GM04504 (cell line): Measurements from ENCODE around the gene IRF3.

Experiments used
- DNase-seq: peaks from one replicate; pipeline ENCODE4 v3.0.0-alpha.2; 2012; ENCODE audit warnings: low read depth

Gene IRF3

GRCh38 chr19:49666120-49666444, 425 bp upstream of the IRF3 start:
- no peak for DNase-seq

- DNase-seq = no peak
These were observed 664 bp downstream of the IRF3 start for GRCh38 chr19:49665036-49665350.

- peak; percentile 50 for DNase-seq
These were observed 1.3 kb downstream of the IRF3 start for GRCh38 chr19:49664171-49665035.

GRCh38 chr19:49663224-49663623, 2.4 kb downstream of the IRF3 start:
- DNase-seq = no peak

- no peak for DNase-seq
These were observed 3.6 kb downstream of the IRF3 start for GRCh38 chr19:49662011-49662410.

- DNase-seq = no peak
These were observed 5.2 kb downstream of the IRF3 start for GRCh38 chr19:49660338-49660961.

GRCh38 chr19:49658566-49659442, 6.9 kb downstream of the IRF3 start:
- no peak for DNase-seq

GRCh38 chr19:49658139-49658517, 7.5 kb downstream of the IRF3 start:
- no peak for DNase-seq

GRCh38 chr19:49657493-49658138, 8.0 kb downstream of the IRF3 start:
- no peak for DNase-seq

- DNase-seq = no peak
These were observed 9.1 kb downstream of the IRF3 start for GRCh38 chr19:49656456-49657109.

- no peak for DNase-seq
These were observed 9.8 kb downstream of the IRF3 start for GRCh38 chr19:49655570-49656455.

- DNase-seq = no peak
These were observed 11.1 kb downstream of the IRF3 start for GRCh38 chr19:49654581-49654980.

GRCh38 chr19:49653466-49653806, 12.2 kb downstream of the IRF3 start:
- DNase-seq = no peak

- no peak for DNase-seq
These were observed 12.8 kb downstream of the IRF3 start for GRCh38 chr19:49652551-49653465.

GRCh38 chr19:49651820-49652550, 13.7 kb downstream of the IRF3 start:
- DNase-seq = no peak

GRCh38 chr19:49651029-49651819, 14.4 kb downstream of the IRF3 start:
- DNase-seq = no peak

GRCh38 chr19:49646586-49646985, 19.1 kb downstream of the IRF3 start:
- no peak for DNase-seq

GRCh38 chr19:49645995-49646394, 19.7 kb downstream of the IRF3 start:
- DNase-seq = no peak
